LNCAP (cell line): ENCODE measurements around the gene EIF5B.

Experiments used
- TF ChIP-seq, protein P1 (sequence below): fragments of 450-650 bp; IDR thresholded peaks from 2 replicates; pipeline ENCODE4 v1.5.1; 2017; ENCODE audit warnings: mild to moderate bottlenecking

Gene EIF5B

GRCh38 chr2:99425022-99425421 lies 87.8 kb downstream of the EIF5B start:
- TF ChIP-seq, protein P1, sequence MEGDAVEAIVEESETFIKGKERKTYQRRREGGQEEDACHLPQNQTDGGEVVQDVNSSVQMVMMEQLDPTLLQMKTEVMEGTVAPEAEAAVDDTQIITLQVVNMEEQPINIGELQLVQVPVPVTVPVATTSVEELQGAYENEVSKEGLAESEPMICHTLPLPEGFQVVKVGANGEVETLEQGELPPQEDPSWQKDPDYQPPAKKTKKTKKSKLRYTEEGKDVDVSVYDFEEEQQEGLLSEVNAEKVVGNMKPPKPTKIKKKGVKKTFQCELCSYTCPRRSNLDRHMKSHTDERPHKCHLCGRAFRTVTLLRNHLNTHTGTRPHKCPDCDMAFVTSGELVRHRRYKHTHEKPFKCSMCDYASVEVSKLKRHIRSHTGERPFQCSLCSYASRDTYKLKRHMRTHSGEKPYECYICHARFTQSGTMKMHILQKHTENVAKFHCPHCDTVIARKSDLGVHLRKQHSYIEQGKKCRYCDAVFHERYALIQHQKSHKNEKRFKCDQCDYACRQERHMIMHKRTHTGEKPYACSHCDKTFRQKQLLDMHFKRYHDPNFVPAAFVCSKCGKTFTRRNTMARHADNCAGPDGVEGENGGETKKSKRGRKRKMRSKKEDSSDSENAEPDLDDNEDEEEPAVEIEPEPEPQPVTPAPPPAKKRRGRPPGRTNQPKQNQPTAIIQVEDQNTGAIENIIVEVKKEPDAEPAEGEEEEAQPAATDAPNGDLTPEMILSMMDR, result no peak

DNA sequence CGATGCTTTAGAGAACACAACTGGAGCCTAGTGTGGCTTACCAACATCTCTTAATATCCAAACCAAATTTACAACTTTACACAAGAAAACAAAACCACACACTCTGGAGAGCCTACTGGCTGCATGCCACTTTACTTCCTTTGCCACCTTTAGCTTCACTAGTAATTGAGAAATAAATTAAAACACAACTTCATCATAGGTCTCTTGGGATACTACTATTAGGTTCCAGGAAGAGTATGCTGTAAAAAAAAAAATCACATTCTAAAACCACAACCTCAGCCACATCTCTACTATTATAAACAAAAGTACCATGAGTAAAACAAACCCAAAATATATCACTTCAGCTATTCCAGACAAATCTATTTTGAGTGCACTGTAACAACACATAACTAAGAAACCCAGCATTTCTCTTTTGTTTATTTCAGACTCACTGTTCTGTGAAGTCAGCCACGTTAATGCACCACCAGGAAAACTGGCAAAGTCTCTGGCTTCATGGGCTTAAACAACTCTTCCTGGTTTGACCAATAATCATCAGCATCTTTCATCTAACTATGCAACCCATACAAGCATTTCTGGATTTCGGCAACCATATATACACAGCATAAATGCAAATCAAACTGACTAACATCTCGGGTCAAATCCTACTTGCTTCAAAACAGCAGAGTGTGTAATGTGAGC lies 93.6 kb downstream of the EIF5B start:
- TF ChIP-seq, protein P1, result no peak

DNA sequence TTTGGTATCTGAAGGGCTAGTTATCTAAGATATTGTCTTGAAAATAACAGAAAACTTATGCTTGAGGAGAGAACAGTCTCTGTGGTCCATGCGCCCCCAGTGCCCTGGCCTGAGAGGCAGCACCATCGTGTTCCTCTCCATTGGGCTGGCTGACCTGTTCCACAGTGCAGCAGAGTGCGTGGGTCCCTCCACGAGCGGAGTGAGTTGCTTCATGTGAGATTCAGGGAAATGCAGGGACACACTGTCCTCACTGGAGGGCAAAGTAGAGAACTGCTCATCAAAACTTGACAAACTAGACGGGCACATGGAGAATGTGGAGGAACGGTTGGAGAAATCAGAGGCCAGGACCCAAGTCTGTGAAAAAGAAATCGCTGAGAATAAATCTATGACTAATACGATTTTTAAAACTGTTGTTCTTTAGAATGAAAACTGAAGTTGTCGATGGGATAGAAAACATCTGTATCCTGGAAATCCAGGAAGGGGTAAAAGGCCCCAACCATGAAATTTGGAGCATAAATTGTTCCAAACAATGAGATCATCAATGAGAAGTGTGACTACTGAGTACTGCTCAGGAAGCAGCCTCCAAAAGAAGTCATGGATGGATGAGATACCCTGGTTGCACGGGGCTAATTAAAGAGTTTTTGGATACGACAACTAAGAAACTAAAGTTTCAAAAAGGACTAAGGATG lies 94.5 kb downstream of the EIF5B start:
- TF ChIP-seq, protein P1, result no peak

DNA sequence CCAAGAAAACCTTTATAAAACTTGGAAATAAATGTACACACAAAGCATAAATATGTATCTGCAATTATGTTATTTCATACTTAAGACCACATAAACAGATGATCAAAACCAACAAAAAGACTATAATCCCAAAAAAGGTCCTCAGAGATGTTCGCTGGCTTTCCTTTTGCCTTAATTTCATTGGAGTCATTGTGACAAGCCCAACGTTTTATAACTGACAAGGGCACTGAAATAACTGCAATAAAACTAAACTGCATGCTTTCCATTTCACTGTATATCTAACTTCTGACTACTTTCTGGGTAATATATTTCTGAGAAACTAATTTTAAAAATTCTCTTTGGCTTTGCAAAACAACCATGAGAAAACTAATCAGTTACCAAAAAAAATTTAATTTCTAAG lies 96.2 kb downstream of the EIF5B start:
- TF ChIP-seq, protein P1, result no peak

DNA sequence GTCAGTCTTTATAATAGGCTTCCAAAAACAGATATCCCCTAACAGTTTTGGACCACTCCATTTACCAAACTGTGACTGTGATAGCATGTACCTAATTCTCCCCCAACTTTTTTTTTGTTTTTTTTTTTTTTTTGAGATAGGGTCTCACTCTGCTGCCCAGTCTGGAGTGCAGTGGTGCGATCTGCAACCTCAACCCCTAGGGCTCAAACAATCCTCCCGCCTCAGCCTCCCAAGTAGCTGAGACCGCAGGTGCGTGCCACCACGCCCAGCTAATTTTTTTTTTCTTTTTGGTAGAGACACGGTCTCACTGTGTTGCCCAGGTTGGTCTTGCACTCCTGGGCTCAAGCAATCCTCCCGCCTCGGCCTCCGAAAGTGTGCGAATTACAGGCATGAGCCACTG lies 99.7 kb downstream of the EIF5B start:
- TF ChIP-seq, protein P1, result no peak

DNA sequence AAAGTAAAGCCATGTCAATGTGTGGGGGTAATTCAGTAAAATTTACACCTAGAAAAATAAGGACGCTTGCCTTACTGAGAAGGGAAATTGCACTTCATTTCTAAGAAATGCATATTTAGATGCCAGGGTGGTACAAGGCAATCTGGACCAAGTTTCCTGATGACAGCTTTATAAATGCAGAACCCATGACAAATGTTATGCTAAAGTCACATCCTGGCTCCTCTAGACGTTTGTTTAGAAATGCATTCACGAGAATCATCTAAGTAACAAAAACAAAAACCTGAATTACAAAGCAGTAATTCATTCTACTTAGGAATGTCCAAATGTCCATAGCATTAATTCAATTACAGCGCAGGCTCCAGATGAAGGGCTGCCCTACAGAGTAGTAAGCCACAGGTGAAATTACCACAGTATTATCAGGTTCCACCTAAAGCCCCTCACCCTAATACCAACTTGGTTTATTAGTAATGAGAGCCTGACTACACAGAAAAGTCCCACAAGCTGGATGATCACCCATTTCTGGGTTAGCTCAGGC lies 102.8 kb downstream of the EIF5B start:
- TF ChIP-seq, protein P1, result no peak

DNA sequence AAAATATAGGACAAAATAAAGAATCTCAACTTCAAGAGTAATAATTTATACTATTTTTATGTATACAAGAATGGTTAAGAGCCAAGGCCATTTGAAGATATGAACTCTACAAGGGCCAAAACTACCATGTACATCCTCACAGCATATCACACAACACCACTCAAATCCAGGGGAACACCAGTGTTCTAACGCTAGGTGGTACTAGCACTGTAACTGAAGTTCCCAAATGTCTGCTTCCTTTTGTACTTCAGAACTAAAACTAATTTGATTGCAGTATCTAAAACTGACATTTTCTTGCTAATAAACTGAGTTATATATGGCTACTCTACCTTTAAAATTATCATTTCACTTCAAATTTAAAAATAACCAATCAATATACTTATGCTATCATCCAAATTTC lies 105.6 kb downstream of the EIF5B start:
- TF ChIP-seq, protein P1, result no peak
